Caco-2 (cell line): ENCODE data around the gene MOB3B. TPM values are rescaled to one million over a fixed set of nuclear protein-coding genes. Genes with fewer than 3 reads are reported as not detected.

Experiments
- BruUV-seq: library from RNA; stranded (reverse); fragments of 400-500 nt; replicated peaks from 2 replicates; lab custom pipeline; 2021; lab: Mats Ljungman, UMichigan
- CTCF ChIA-PET: fragments of 300-600 bp; sonication (Branson Sonifier 250); formaldehyde crosslinking; loops from one replicate; lab custom pipeline; 2022; ENCODE audit warnings: antibody characterized with exemption; lab: Charles Lee
- POLR2A ChIA-PET: fragments of 300-600 bp; sonication (Branson Sonifier 250); formaldehyde crosslinking; loops from one replicate; lab custom pipeline; 2022; ENCODE audit warnings: antibody characterized with exemption; lab: Charles Lee
- DNase-seq, 2 experiments: peaks; one replicate each; pipeline versions ENCODE4 v3.0.0 to v3.0.0-alpha.2; 2020 to 2022
- H3K27me3 ChIP-seq: replicated peaks from 2 replicates; pipeline ENCODE4 v1.6.0; 2011; ENCODE audit warnings: low read length; ENCODE audit not compliant: control insufficient read depth, insufficient read depth
- H3K36me3 ChIP-seq: 2 replicates; pipeline ENCODE4 v1.5.1; 2011; ENCODE audit warnings: low read length; ENCODE audit not compliant: control insufficient read depth, insufficient read depth
- H3K4me1 ChIP-seq: fragments of 250-450 bp; sonication (Bioruptor Pico); 2 replicates; pipeline ENCODE4 v1.5.1; 2020; ENCODE audit warnings: mild to moderate bottlenecking
- H3K4me3 ChIP-seq: 2 replicates; pipeline ENCODE4 v1.5.1; 2011; ENCODE audit warnings: low read depth, mild to moderate bottlenecking, control low read depth, low read length
- H3K9me3 ChIP-seq: fragments of 250-450 bp; sonication (Bioruptor Pico); 2 replicates; pipeline ENCODE4 v1.5.1; 2020; ENCODE audit warnings: mild to moderate bottlenecking, moderate library complexity
- H3K27ac Mint-ChIP-seq: one replicate; pipeline ENCODE4 v1.8.0; 2022; ENCODE audit warnings: mixed read lengths; ENCODE audit not compliant: unreplicated experiment
- H3K27me3 Mint-ChIP-seq: one replicate; pipeline ENCODE4 v1.8.0; 2022; ENCODE audit warnings: mixed read lengths; ENCODE audit not compliant: insufficient read depth, unreplicated experiment
- H3K36me3 Mint-ChIP-seq: one replicate; pipeline ENCODE4 v1.8.0; 2022; ENCODE audit warnings: mild to moderate bottlenecking, mixed read lengths; ENCODE audit not compliant: insufficient read depth, unreplicated experiment
- H3K4me1 Mint-ChIP-seq: one replicate; pipeline ENCODE4 v1.8.0; 2022; ENCODE audit warnings: low read depth, mixed read lengths; ENCODE audit not compliant: unreplicated experiment
- H3K4me3 Mint-ChIP-seq: one replicate; pipeline ENCODE4 v1.8.0; 2022; ENCODE audit warnings: mild to moderate bottlenecking, moderate library complexity, mixed read lengths; ENCODE audit not compliant: unreplicated experiment
- H3K9me3 Mint-ChIP-seq: one replicate; pipeline ENCODE4 v1.8.0; 2022; ENCODE audit warnings: mixed read lengths; ENCODE audit not compliant: unreplicated experiment
- intact Hi-C: fragments of 100-400 bp; cut with micrococcal nuclease; formaldehyde crosslinking; loops from one replicate; pipeline ENCODE4 v1.10.0; 2022; ENCODE audit not compliant: unreplicated experiment
- total RNA-seq: library from RNA; stranded (reverse); gene quantifications from 2 replicates; pipeline ENCODE4 v1.2.3, GENCODE V29; 2022
- TF ChIP-seq, protein P1 (sequence below), 2 experiments: fragments of 200-600 bp in 1 of 2; IDR thresholded peaks; 1 replicate in 1 of 2; 2 replicates in 1 of 2; pipeline versions ENCODE4 v1.5.1 to v1.8.0; 2011 to 2022; ENCODE audit warnings: antibody characterized with exemption in 1 of 2, control low read depth in 1 of 2, inconsistent platforms in 1 of 2, low read depth in 1 of 2, low read length in 1 of 2, mild to moderate bottlenecking in 1 of 2, moderate library complexity in 1 of 2; ENCODE audit not compliant: insufficient read depth in 1 of 2, severe bottlenecking in 1 of 2, unreplicated experiment in 1 of 2

MOB3B gene
- total RNA-seq, 1 experiment from 2014 or later: 5.3 TPM

DNA sequence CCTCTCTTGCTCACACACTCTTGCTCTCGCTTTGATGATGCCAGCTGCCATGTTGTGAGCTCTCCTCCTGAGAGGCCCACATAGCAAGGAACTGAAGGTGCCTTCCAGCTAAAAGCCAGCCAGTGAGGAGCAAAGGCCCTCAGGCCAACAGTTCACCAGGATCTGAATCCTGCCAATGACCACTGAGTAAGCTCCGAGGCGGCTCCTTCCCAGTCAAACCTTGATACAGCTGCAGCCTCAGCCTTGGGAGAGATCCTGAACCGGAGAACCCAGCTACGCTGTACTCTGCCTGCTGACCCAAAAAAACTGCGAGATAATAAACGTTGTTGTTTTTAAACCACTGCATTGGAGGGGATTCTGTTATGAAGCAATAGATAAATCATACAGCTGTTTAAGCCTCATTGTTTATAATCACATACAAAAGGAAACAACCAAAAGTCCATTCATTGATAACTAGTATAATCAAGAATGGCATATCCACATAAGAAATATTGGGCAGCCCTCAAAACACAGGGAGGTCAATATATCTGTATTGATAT lies 54.5 kb downstream of the MOB3B start:
- Mint-ChIP-seq H3K36me3 (no peaks in the 10 kb centered on the region), H3K27me3 (no peaks in the 10 kb centered on the region), H3K4me3 (no peak overlapping the region), H3K4me1 (no peaks in the 10 kb centered on the region), H3K9me3 (peaks cover 10% of the 10 kb centered on the region), H3K27ac (no peak overlapping the region)
- intact Hi-C loops: no loop called here
- no TSS peak for BruUV-seq
- ChIA-PET POLR2A (no interaction called here), CTCF (no interaction called here)
- H3K9me3 ChIP-seq: no peaks in the 10 kb centered on the region
- TF ChIP-seq, protein P1, sequence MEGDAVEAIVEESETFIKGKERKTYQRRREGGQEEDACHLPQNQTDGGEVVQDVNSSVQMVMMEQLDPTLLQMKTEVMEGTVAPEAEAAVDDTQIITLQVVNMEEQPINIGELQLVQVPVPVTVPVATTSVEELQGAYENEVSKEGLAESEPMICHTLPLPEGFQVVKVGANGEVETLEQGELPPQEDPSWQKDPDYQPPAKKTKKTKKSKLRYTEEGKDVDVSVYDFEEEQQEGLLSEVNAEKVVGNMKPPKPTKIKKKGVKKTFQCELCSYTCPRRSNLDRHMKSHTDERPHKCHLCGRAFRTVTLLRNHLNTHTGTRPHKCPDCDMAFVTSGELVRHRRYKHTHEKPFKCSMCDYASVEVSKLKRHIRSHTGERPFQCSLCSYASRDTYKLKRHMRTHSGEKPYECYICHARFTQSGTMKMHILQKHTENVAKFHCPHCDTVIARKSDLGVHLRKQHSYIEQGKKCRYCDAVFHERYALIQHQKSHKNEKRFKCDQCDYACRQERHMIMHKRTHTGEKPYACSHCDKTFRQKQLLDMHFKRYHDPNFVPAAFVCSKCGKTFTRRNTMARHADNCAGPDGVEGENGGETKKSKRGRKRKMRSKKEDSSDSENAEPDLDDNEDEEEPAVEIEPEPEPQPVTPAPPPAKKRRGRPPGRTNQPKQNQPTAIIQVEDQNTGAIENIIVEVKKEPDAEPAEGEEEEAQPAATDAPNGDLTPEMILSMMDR (IDR thresholded peaks at IDR 0.05; ENCODE audit: insufficient read depth in 1 of 2, low read depth in 1 of 2, low read length in 1 of 2, severe bottlenecking in 1 of 2, unreplicated experiment in 1 of 2): no peak
- no peak overlapping the region for H3K4me3 ChIP-seq
- no peaks in the 10 kb centered on the region for H3K36me3 ChIP-seq
- no peak for DNase-seq
- no peaks in the 10 kb centered on the region for H3K4me1 ChIP-seq
- H3K27me3 ChIP-seq: no peaks in the 10 kb centered on the region

DNA sequence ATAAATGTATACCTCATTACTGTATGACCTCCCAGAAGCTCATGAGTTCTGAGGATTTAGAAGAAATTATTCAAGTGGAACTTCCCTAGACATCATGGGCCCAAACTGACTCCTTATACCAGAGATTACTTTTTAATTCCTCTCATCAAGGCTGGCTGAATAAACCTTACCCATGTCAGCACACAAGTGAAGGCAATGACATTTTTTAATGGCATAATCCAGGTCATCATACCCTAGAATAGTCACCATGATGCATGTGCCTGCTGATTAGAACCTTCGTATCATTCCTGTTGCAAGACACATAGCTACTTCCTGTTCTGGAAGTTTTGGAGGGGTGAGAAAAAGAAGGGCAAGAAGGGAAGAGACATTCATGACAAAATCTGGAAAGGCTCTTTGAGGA lies 55.3 kb downstream of the MOB3B start:
- Mint-ChIP-seq H3K4me3 (no peak overlapping the region), H3K4me1 (no peaks in the 10 kb centered on the region), H3K36me3 (no peaks in the 10 kb centered on the region), H3K9me3 (peaks cover 10% of the 10 kb centered on the region), H3K27ac (no peak overlapping the region), H3K27me3 (no peaks in the 10 kb centered on the region)
- TF ChIP-seq, protein P1 (IDR thresholded peaks at IDR 0.05; ENCODE audit: insufficient read depth in 1 of 2, low read depth in 1 of 2, low read length in 1 of 2, severe bottlenecking in 1 of 2, unreplicated experiment in 1 of 2): no peak
- intact Hi-C loops: no loop called here
- H3K9me3 ChIP-seq: no peaks in the 10 kb centered on the region
- no peaks in the 10 kb centered on the region for H3K27me3 ChIP-seq
- no TSS peak for BruUV-seq
- H3K36me3 ChIP-seq: no peaks in the 10 kb centered on the region
- ChIA-PET CTCF (no interaction called here), POLR2A (no interaction called here)
- H3K4me3 ChIP-seq: no peak overlapping the region
- no peaks in the 10 kb centered on the region for H3K4me1 ChIP-seq
- DNase-seq: no peak

DNA sequence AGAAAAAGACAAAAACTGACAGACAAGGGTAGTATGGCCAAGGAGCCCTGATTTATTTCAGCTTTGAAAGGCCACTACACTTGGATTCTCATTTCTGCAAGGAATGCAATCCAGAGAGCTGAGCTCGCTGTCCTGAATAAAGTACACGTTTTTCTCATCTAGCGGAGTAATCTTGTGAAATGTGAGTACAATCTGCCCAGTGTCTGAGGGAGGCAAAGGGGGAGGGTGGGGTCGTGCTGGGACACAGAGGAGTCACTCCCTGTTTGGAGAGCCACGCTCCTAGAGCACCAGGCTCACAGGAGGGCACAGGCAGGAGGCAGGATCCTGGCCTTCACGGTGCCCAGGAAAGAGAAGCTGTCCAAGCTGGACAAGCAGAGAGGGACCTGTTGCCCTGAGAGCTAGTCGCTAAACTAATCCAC lies 56.5 kb downstream of the MOB3B start:
- Mint-ChIP-seq H3K36me3 (no peaks in the 10 kb centered on the region), H3K4me1 (no peaks in the 10 kb centered on the region), H3K4me3 (no peak overlapping the region), H3K27me3 (no peaks in the 10 kb centered on the region), H3K9me3 (peaks cover 2% of the 10 kb centered on the region), H3K27ac (no peak overlapping the region)
- intact Hi-C loops: no loop called here
- ChIA-PET CTCF (no interaction called here), POLR2A (no interaction called here)
- H3K27me3 ChIP-seq: no peaks in the 10 kb centered on the region
- BruUV-seq: no TSS peak
- H3K36me3 ChIP-seq: no peaks in the 10 kb centered on the region
- DNase-seq: no peak
- no peaks in the 10 kb centered on the region for H3K9me3 ChIP-seq
- no peak overlapping the region for H3K4me3 ChIP-seq
- TF ChIP-seq, protein P1 (IDR thresholded peaks at IDR 0.05; ENCODE audit: insufficient read depth in 1 of 2, low read depth in 1 of 2, low read length in 1 of 2, severe bottlenecking in 1 of 2, unreplicated experiment in 1 of 2): no peak
- H3K4me1 ChIP-seq: no peaks in the 10 kb centered on the region
